GM21717 (cell line): Measurements from ENCODE around the gene CRABP2.
A peak's percentile ranks its signal among the peaks of the same experiment; 100 is the strongest.

ENCODE experiments used
- ATAC-seq: cut with Tn5 transposase; IDR thresholded peaks from one replicate; pipeline ENCODE4 v1.9.1; 2021; ENCODE audit warnings: mild to moderate bottlenecking, moderate library complexity; ENCODE audit not compliant: unreplicated experiment

CRABP2 gene

DNA sequence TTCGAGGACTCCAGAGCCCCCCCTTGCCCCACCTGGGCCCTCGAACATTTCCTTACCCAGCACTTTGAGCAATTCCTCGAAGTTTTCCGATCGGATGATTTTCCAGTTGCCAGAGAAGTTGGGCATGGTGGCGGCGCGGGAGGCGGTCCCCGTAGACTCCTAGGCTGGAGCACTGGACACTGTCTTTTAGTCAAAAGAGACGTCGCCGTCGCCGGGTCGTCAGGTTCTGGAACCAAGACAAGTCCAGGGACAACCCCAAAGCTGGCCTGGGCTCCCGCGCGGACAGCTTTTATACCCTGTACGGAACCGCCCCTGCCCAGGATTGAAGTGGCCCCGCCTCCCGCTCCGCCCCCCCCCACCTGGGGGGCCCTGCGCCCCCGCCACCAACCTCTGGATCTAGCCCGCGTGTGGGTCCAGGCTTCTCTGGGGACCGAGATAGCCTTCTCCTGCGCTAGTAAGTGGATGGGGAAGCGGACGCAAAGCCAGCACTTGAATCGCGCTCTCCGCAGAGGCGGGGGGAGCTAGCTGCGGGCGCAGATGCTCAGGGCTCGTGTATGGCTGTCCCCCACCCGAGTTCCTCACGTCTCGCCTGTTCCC lies at the start of gene CRABP2:
Gene CRABP2 (minus strand): TSS at position 263 of the 597 bp plus-strand sequence. CDS start 137 bp downstream, at position 126.
- ATAC-seq: no peak

- no peak for ATAC-seq
Measured at GRCh38 chr1:156754219-156754618, 48.8 kb upstream of the CRABP2 start.

GRCh38 chr1:156752843-156753482 lies 47.6 kb upstream of the CRABP2 start:
- ATAC-seq: no peak

GRCh38 chr1:156751757-156752481 lies 46.5 kb upstream of the CRABP2 start:
- ATAC-seq: peak; percentile 49

GRCh38 chr1:156751451-156751756 lies 46.0 kb upstream of the CRABP2 start, which contains the start of gene HDGF:
Gene HDGF, minus strand, starts transcription at chr1:156751675. Its CDS starts 246 bp downstream, at chr1:156751429.
- peak; percentile 24 for ATAC-seq

DNA sequence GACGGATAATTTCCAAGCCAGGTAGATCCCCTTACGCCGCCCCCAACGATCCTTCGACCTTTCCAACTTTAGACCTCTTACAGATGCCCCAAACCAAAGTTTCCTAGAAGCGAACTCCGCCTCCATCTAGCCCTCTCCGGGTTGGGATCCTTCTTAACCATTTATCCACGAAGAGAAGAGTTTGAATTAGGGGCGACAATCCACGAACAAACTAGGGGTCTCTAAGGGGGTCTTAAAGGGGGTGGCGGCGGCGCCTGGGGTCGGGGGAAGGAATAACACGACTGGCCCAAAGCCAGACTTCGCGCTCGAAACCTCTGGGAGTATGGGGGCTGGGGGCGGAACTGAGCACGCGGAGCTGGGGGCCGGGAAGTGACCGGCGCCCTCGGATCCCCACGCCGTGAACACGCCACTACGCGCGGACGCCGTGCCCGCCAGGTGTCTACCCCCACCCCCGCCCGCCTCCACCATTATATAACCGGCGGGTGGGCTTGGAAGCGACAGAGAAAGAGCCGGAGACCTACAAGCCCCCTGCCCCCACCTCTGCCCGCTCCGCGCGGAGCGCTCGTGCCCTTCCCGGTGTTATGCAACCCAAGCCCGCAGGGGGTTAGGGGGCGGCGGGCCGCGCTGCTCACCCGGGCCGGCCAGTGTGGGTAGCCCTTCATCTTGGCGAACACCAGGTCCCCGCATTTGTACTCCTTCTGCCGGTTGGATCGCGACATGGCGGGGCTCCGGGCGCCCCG lies 45.5 kb upstream of the CRABP2 start:
- no peak for ATAC-seq

- no peak for ATAC-seq
Measured at GRCh38 chr1:156750191-156750672, 44.8 kb upstream of the CRABP2 start.

DNA sequence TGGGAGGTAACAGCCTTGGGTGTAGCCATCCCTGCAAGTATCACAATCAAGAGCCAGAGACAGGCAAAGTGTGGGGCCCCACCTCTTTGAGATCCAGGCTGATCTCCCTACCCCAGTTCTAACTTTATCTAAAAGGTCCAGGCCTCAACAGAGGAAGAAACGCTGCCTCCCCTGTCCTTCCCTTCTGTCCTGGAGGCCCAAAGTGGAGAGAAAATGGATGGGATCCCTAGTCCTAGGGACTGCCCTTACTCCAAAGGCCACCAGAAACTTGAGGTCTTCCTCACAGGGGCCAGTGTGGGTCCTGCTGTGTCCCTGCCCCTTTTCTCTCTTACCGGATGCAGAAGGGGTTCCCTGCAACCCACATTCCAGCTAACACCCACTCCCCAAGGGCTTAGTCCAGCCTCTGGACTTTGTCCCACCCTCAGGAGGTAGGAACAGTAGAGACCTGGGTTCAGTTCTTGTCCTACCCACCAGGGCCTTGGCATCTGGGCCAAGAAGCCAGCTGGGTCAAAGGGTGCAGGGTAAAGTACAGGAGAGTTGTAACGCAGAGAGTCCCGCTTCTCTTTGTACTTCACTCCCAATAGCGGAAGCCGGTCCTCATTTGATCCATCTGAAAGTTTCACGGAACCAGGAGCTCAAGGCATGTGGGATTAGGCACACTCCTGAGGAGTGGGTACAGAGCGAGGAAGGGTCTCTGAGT lies 44.2 kb upstream of the CRABP2 start:
- ATAC-seq: no peak

GRCh38 chr1:156748670-156749418 lies 43.5 kb upstream of the CRABP2 start:
- no peak for ATAC-seq

- ATAC-seq: no peak
Measured at GRCh38 chr1:156747742-156748669, 42.6 kb upstream of the CRABP2 start.

- ATAC-seq: no peak
Measured at GRCh38 chr1:156746728-156747631, 41.6 kb upstream of the CRABP2 start.

DNA sequence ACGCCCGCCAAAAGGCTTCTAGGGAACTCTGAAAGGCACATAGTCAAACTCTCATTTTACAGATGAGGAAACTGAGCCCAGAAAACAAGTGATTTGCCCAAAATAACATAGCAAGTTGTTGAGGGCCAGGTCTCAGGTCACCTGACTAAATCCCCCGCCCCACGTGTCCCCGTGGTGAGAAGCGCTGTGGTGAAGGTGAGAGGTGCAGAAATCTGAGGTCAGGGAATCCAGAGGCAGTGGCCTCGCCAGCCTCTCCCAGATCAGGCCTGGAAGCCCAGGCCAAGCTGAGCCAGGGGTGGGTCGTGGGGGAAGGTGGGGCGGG lies 41.0 kb upstream of the CRABP2 start:
- no peak for ATAC-seq

DNA sequence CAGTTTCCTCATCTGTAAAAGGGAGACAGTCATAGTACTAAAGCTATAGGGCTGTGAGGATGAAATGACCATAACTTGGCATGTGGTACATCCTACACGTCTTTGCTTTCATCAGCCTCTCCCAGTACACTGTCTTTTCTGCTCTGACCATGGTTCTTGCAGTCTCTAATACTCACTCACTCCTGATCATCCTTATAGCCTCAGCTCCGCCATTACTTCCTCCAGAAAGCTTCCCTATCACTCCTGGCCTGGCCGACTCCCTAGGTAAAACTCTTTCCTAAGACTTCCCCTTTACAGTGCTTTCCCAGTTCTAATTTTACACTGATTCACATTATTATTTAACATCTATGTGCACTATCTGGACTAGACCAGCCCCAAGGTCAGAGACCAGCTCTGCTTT lies 40.5 kb upstream of the CRABP2 start:
- ATAC-seq: no peak

- no peak for ATAC-seq
Measured at GRCh38 chr1:156744786-156745419, 39.5 kb upstream of the CRABP2 start.

- ATAC-seq: no peak
Measured at GRCh38 chr1:156744344-156744743, 39.0 kb upstream of the CRABP2 start.

GRCh38 chr1:156743367-156744302 lies 38.3 kb upstream of the CRABP2 start:
- no peak for ATAC-seq

- ATAC-seq: no peak
Measured at GRCh38 chr1:156742801-156743200, 37.4 kb upstream of the CRABP2 start.
